ENCODE data around the gene MAGED4B. TPM values are rescaled to one million over a fixed set of nuclear protein-coding genes. Genes with fewer than 3 reads are reported as not detected.
"Not testable (repeated sequence)": the region's sequence is repeated elsewhere in the genome, so short reads cannot be mapped to it uniquely, and the experiment has no call there.

Gene MAGED4B
- total RNA-seq = 1 to 10 TPM; 3.1 to 5.8 (median 5.2) TPM

GRCh38 chrX:52068666-52069640, at the start of gene MAGED4B:
Gene MAGED4B, minus strand, starts transcription at chrX:52069183. Its CDS starts 1,011 bp downstream, at chrX:52068172.
- not testable (repeated sequence) for DNase-seq (ENCODE audit: low spot score in 2 of 2); H3K36me3 ChIP-seq; H3K27me3 ChIP-seq; H3K27ac ChIP-seq; H3K4me3 ChIP-seq; H3K4me1 ChIP-seq; H3K9me3 ChIP-seq
- no CpG with 5 or more reads among the region's 56 CpGs for WGBS

DNA sequence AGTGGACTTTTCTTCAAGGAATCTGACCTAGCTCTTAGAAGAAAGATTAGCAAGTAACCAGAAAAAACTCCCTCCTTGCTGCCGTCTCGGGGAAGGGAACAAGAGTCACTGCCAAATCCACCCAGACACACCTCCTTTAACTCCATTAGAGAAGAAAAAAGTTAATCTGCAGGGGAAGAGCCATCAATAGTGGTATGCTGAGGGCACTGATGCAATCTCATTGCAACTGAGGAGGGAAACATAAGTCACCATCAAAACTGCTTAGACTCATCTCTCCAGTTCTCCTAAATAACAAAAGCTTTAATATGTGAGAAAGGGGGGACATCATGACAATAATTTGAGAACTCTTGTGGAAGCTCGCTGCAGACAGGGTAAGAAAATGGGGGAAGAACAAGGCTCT, 49.3 kb upstream of the MAGED4B start:
- no peaks in the 10 kb centered on the region for H3K27me3 ChIP-seq
- TF ChIP-seq CTCF (IDR thresholded peaks at IDR 0.05) (no peak), POLR2A (IDR thresholded peaks at IDR 0.05) (no peak), EP300 (IDR thresholded peaks at IDR 0.05) (no peak), POLR2AphosphoS5 (IDR thresholded peaks at IDR 0.05) (no peak)
- 54% methylated on average over 3 of the region's 3 CpGs for WGBS
- no peak overlapping the region for H3K4me3 ChIP-seq
- no peak overlapping the region for H3K27ac ChIP-seq
- no peaks in the 10 kb centered on the region for H3K9me3 ChIP-seq
- no peaks in the 10 kb centered on the region for H3K36me3 ChIP-seq
- H3K4me1 ChIP-seq = no peaks in the 10 kb centered on the region
- DNase-seq (ENCODE audit: low spot score in 2 of 2) = no peak

DNA sequence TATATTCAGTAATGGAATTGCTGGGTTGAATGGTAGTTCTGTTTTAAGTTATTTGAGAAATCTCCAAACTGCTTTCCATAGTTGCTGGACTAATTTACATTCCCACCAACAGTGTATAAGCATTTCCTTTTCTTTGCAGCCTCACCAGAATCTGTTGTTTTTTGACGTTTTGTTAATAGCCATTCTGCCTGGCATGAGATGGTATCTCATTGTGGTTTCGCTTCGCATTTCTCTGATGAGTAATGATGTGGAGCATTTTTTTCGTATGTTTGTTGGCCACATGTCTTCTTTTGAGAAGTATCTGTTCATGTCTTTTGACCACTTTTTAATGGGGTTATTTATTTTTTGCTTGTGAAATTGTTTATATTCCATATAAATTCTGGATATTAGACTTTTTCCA, 13.6 kb upstream of the MAGED4B start:
- WGBS = 55% methylated on average over 4 of the region's 4 CpGs
- no peaks in the 10 kb centered on the region for H3K9me3 ChIP-seq
- no peak overlapping the region for H3K4me3 ChIP-seq
- H3K4me1 ChIP-seq = no peaks in the 10 kb centered on the region
- H3K36me3 ChIP-seq = no peaks in the 10 kb centered on the region
- no peaks in the 10 kb centered on the region for H3K27me3 ChIP-seq
- no peak overlapping the region for H3K27ac ChIP-seq
- DNase-seq (ENCODE audit: low spot score in 2 of 2) = no peak
- no peak for TF ChIP-seq POLR2A (IDR thresholded peaks at IDR 0.05)
- no peak for TF ChIP-seq POLR2AphosphoS5 (IDR thresholded peaks at IDR 0.05)
- no peak for TF ChIP-seq CTCF (IDR thresholded peaks at IDR 0.05)
- TF ChIP-seq EP300 (IDR thresholded peaks at IDR 0.05) = no peak

DNA sequence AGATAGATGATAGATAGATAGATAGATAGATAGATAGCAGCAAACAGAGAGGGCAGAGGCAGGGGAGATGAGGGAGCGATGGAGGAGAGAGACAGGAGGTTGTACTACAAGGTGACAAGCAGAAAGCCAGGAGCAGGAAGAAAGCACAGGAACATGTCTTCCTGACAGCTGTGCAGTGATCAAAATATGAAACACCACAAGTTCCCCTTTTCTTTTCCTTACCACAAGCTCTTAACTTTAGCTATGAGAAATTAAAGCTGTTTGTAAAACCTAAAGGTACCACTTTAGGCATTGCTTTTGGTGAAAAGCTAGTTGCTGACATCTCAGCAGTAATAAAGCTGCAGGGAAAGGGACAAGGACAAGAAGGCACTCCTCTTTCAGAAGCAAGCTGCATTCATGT, 9.1 kb upstream of the MAGED4B start:
- TF ChIP-seq POLR2A (IDR thresholded peaks at IDR 0.05) = no peak
- no peak for TF ChIP-seq EP300 (IDR thresholded peaks at IDR 0.05)
- TF ChIP-seq CTCF (IDR thresholded peaks at IDR 0.05) = no peak
- no peak for TF ChIP-seq POLR2AphosphoS5 (IDR thresholded peaks at IDR 0.05)
- DNase-seq (ENCODE audit: low spot score in 2 of 2) = no peak
- Histone ChIP-seq H3K27ac (no peak overlapping the region), H3K9me3 (no peaks in the 10 kb centered on the region), H3K4me1 (no peaks in the 10 kb centered on the region), H3K27me3 (no peaks in the 10 kb centered on the region), H3K4me3 (no peak overlapping the region), H3K36me3 (no peaks in the 10 kb centered on the region)
- 50% methylated on average over 1 of the region's 1 CpG for WGBS

DNA sequence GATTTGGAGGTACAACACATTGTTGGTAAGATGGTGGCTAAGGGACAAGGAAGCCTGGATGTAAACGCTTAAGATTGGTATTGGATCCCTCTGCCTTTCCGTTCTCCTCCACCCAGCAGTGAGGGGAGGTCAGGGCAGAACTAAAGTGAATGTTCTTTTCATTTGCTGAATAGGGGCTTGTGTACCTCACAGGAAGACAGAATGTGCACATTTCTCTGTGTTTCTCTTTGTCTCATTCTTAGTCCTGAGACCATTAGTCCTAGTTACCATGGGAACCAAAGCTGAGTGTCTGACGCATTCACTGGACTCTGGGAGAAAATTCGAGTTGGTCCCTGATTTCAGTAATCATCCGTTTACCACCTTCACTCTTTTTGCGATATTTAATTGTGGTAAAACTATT, 26.7 kb downstream of the MAGED4B start:
- not testable (repeated sequence) for H3K27ac ChIP-seq; H3K4me3 ChIP-seq; H3K36me3 ChIP-seq; H3K27me3 ChIP-seq; H3K4me1 ChIP-seq; H3K9me3 ChIP-seq; DNase-seq (ENCODE audit: low spot score in 2 of 2)
- no CpG with 5 or more reads among the region's 6 CpGs for WGBS

DNA sequence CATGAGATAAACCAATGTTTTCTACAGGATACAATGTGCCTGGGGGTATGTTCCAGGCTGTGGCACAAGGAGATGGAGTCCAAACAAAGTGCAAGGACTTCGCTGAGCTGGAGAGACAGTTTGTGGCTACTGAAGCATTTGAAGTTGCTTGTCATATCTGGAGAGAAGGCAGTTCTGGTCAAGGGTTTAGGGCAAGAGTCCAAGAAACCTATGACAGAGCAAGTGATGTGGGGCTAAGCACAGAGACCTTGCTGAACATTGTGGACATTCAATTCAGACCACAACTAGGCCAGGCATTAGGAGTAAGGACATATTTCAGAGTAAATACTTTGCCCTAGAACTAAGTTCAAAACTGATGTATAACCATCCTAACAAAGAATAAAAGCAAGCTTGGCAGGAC, 34.8 kb downstream of the MAGED4B start:
- no peaks in the 10 kb centered on the region for H3K36me3 ChIP-seq
- no peak overlapping the region for H3K27ac ChIP-seq
- no peak overlapping the region for H3K4me3 ChIP-seq
- DNase-seq (ENCODE audit: low spot score in 2 of 2) = no peak
- no peaks in the 10 kb centered on the region for H3K27me3 ChIP-seq
- no peaks in the 10 kb centered on the region for H3K9me3 ChIP-seq
- WGBS = 50% methylated on average over 1 of the region's 1 CpG
- TF ChIP-seq POLR2A (IDR thresholded peaks at IDR 0.05) = no peak
- TF ChIP-seq CTCF (IDR thresholded peaks at IDR 0.05) = no peak
- TF ChIP-seq POLR2AphosphoS5 (IDR thresholded peaks at IDR 0.05) = no peak
- TF ChIP-seq EP300 (IDR thresholded peaks at IDR 0.05) = no peak
- no peaks in the 10 kb centered on the region for H3K4me1 ChIP-seq
